ENCODE measurements around the gene LRRC37B.
"Not testable (repeated sequence)": the region's sequence is repeated elsewhere in the genome, so short reads cannot be mapped to it uniquely, and the experiment has no call there.

Gene LRRC37B

DNA sequence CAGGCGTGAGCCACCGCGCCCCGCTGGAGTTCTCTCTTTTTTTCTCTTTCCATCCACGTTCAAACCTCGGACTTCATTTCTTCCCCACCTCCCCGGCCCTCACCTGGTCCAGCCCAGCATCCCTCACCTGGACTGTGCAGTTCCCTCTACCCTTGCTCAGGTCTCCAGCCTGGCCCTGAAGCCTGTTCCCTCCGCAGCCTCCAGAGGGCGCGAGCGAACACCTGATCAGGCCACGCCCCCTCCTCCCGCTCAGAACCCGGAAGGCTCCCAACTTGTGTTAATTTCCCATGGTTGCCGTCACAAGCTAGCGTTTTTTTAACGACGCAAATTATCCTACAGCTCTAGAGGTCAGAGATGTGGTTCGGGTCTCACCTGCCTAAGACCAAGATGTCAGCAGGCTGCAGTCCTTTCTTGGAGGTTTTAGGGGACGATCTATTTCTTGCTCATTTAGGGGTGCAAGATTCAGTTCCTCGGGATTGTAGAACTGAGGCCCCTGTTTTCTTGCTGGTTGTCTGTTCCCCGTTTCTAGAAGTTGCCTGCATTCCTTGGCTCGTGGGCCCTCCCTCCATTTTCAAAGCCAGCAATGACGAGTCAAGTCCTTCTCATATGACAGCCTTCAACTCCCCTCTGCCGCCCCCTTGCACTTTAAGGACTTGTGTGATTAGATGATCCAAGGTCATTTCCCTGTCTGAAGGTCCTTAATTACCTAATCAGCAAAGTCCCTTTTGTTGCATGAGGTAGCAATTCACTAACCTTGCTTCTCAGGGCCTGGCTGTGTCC lies 59.9 kb downstream of the LRRC37B start:
- DNase-seq (ENCODE audit: low read depth): not testable (repeated sequence)

DNA sequence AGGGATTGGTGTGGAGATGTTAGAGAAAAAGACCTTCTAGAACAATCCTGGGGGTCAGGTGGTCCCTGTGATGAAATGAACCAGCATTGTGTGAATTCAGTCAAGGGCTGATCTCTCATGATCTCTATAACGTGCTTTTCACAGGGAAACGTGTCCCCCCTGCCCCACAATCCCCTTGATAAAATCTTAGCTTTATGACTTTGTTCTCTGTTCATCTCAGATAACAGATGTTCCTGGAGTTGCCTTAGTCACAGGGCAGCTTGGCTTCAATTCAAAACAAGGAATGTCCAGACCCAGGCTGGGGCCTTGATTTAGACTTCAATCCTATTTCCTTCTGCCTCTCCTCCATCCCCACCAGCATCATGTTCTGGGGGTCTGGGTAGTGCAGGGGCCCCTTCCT lies 61.9 kb downstream of the LRRC37B start:
- H3K4me3 ChIP-seq (ENCODE audit: low read length); DNase-seq (ENCODE audit: low read depth): not testable (repeated sequence)

More for the DNA sequence above, 59.9 kb downstream of the LRRC37B start:
- not testable (repeated sequence) for H3K4me3 ChIP-seq (ENCODE audit: low read length)
- TF ChIP-seq, protein P1, sequence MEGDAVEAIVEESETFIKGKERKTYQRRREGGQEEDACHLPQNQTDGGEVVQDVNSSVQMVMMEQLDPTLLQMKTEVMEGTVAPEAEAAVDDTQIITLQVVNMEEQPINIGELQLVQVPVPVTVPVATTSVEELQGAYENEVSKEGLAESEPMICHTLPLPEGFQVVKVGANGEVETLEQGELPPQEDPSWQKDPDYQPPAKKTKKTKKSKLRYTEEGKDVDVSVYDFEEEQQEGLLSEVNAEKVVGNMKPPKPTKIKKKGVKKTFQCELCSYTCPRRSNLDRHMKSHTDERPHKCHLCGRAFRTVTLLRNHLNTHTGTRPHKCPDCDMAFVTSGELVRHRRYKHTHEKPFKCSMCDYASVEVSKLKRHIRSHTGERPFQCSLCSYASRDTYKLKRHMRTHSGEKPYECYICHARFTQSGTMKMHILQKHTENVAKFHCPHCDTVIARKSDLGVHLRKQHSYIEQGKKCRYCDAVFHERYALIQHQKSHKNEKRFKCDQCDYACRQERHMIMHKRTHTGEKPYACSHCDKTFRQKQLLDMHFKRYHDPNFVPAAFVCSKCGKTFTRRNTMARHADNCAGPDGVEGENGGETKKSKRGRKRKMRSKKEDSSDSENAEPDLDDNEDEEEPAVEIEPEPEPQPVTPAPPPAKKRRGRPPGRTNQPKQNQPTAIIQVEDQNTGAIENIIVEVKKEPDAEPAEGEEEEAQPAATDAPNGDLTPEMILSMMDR (IDR thresholded peaks at IDR 0.05; ENCODE audit: insufficient read depth, low read depth, low read length, missing control alignments): peak; percentile 31

DNA sequence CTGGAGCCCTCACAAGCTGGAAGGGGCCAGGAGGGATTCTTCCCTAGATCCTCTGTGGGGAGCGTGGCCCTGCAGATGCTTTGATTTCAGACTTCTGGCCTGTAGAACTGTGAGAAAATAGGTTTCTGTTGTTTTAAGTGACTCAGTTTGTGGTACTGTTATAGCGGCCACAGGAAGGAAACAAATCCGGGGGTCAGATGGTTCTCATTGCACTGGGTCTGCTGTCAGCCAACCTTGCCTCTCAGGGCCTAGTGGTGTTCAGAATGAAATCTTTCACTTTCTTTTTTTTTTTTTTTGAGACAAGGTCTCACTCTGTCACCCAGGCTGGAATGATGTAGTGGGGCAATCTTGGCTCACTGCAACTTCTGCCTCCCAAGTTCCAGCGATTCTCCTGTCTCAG lies 64.8 kb downstream of the LRRC37B start:
- not testable (repeated sequence) for H3K4me3 ChIP-seq (ENCODE audit: low read length); DNase-seq (ENCODE audit: low read depth)

DNA sequence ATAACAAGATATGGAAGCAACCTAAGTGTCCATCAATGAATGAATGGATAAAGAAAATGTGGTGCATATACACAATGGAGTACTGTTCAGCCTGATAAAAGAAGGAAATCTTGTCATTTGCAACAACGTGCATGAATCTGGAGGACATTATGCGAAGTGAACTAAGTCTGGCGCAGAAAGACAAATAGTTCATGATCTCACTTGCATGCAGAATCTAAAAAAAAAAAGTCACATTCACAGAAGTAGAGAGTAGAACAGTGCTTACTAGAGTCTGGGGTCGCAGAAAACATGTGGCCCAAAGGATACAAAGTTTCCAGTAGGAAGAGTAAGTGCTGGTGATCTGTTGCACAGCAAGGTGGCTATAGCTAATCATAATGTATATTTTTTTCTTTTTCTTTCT lies 65.9 kb downstream of the LRRC37B start:
- H3K4me3 ChIP-seq (ENCODE audit: low read length); DNase-seq (ENCODE audit: low read depth): not testable (repeated sequence)

DNA sequence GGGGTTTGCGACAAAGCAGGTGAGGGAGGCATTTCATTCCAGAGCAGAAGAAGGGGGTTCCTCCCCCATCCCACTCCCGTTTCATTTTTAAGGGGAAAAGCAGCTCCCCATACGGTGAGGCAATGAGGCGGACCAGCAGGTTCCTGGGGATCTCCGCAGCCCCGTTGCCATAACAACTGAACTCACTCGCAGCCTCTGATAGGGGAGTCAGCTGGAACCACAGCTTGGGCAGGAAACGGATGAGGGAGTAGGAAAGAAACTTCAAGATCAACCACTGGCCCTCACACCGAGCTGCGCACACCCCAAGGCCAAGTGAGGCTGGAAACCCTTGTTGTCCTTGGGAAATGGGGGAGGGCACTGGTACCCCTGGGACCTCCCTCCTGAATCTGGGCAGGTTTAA lies 72.6 kb downstream of the LRRC37B start:
- not testable (repeated sequence) for H3K4me3 ChIP-seq (ENCODE audit: low read length)
- DNase-seq (ENCODE audit: low read depth): peak; percentile 54

DNA sequence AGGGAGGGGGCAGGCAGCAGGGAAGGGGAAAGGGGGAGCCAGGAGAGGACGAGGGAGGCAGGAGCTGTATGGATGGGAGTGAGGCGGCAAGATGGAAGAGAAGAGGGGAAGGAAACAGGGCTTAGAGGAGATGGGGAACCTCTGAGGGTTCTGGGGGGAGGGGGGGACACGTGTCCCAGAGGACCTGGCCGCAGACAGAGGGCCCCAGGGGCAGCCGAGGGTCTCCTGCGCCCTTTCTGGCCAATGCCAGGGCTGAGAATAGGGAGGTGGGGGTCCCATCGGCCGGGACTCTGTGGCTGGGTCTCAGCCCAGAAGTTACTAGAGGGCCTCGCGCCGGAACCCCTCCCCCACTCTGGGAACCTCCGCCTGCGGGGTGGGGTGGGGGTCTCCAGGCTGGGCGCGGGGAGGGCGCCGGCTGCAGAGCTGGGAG lies 76.4 kb downstream of the LRRC37B start:
- DNase-seq (ENCODE audit: low read depth): not testable (repeated sequence)
- H3K4me3 ChIP-seq (ENCODE audit: low read length): peak overlapping the region; percentile 41

DNA sequence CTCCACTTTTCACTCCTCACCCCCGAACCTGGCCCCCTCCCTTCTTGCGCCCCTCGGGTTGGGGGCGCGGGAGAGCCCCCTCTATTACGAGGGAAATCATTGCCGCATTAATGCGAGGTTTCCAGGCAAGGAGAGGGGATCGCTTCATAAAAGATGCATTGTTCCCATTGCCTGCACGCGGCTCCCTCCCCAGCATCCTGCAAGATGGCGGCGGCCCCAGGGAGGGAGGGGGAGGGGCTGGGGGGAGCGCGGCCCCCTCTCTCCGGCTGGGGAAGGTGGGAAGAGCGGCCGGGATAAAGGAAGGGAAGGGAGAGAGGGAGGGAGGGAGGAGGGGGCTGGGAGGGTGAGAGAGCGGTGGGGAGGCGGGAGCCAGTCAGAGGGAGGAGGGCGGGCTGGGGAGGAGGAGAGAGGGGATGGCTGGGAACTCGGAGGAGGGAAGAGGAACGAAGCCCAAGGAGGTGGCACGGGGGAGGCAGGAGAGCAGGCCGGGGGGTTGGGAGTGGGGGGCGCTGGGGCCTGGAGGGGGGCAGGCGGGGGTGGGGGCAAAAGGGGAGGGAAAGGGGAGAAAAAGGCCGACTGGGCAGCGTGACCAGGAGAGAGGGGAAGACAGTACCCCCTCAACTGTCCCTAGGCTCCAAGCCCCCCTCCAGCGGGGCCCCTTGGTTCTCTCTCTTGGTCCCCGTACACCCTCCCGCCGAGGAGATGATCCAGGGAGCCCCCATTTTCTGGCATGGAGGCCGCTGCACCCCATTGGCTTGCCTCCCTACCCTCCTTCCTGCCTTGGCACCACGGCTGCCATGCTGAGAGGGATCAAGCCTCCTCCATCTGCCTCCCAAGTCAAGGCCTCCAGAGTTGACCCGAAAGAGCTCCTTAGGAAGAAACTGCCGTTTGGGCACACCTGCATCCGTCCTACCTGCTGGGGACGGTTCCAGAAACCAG lies 77.1 kb downstream of the LRRC37B start:
- peak overlapping the region; percentile 41 for H3K4me3 ChIP-seq (ENCODE audit: low read length)
- DNase-seq (ENCODE audit: low read depth): not testable (repeated sequence)

DNA sequence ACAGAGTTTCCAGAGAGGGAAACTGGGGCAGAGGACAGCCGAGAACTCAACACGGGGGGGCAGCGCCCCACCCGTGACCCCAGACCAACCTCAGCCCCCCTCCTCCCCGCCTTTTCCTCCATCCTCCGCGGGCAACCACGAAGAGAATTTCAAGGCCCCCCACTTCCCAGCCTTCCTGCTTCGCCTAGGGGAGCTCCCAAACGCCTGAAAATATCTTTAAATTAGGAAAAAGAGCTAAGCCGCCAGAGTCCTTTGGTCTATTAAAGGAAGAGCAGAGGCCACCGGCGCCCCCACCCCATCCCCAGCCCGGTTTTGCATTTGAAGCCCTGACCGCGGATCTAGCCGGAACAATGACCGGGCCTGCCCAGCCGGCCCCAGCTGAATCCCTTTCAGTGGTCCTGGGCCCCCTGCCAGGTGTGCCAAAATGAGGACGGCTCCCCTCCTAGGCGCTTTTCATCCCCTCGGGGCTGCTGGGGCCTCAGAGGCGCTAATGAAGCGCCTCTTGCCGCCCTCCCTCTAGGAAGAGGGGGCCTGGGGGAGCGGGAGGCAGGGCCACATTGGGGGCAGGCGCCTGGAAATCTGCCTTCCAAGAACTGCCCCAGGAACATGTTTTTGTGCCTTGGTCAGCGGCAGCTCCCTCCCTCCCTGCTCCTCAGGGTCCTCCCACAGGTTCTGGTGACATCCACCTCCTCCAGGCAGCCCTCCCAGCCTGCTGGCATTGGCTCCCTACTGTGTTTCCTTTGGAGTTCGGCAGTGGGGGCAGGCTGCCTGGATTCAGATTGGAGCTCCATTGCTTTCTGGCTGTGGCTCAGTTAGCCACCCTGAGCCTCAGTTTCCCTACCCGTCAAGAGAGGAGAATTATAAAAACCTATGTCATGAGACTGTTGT lies 78.0 kb downstream of the LRRC37B start:
- H3K4me3 ChIP-seq (ENCODE audit: low read length); DNase-seq (ENCODE audit: low read depth): not testable (repeated sequence)

DNA sequence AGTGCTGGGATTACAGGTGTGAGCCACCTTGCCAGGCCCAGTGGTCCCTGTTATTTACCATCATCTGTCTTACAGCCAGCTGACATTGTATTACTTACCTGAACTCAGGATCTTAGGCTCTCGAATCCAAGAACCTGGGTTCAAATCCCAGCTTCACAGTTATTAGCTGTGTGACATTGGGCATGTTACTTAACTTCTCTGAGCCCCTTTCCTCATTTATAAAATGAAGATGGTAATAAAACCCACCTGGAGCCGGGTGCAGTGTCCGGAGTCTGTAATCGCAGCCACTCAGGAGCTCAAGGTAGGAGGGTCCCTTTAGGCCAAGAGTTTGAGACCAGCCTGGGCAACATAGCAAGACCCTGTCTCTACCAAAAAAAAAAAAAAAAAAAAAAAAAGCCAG lies 79.7 kb downstream of the LRRC37B start:
- H3K4me3 ChIP-seq (ENCODE audit: low read length): not testable (repeated sequence)

DNA sequence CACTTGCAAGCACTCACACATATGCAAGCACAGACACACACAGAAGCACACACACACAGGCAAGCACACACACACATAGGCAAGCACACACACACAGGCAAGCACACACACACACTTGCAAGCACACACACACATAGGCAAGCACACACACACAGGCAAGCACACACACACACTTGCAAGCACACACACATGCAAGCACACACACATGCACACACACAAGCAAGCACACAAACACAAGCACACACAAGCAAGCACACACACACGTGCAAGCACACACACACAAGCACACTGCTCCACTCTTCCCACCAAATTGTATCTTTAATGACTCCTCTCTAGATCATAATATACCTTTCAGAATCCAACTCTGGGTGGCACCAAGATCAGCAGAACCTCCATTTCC lies 84.9 kb downstream of the LRRC37B start:
- DNase-seq (ENCODE audit: low read depth); H3K4me3 ChIP-seq (ENCODE audit: low read length): not testable (repeated sequence)

More for the DNA sequence above, 79.7 kb downstream of the LRRC37B start:
- DNase-seq (ENCODE audit: low read depth): not testable (repeated sequence)

DNA sequence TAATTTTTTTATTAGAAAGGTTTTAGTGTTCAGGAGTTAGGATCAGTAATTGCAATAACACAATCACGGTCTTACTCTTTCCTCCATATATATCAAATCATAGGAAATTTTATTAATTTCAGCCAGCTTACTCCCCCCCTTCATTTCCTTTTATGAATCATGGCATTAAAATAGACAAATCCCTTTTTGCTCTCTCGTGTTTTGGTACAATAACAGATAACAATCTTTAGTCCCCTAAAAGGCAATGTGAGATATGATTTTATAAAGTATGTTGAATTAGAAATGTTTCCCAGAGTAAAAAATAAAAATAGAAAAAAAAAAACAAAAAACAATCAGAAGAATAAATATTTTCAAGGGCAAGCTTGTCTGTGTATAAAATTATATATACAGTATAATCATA lies 92.5 kb downstream of the LRRC37B start:
- TF ChIP-seq, protein P1 (IDR thresholded peaks at IDR 0.05; ENCODE audit: insufficient read depth, low read depth, low read length, missing control alignments): no peak
- no peak for DNase-seq (ENCODE audit: low read depth)
- no peak overlapping the region for H3K4me3 ChIP-seq (ENCODE audit: low read length)

DNA sequence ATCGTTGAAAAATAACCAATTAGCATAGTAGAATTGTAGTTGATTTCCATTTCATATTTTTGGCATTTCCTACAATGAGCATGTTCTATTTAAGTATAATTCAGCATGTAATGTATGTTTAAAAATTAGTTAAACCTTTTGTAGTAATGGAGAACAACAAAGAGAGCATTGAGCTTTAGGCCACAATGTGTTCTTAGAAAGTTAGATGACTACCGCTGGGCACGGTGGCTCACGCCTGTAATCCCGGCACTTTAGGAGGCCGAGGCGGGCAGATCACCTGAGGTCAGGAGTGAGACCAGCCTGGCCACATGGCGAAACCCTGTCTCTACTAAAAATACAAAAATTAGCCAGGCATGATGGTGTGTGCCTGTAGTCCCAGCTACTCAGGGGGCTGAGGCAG lies 93.1 kb downstream of the LRRC37B start:
- H3K4me3 ChIP-seq (ENCODE audit: low read length); DNase-seq (ENCODE audit: low read depth): not testable (repeated sequence)

Data from epithelial cell of esophagus (primary cell).